Measurements from ENCODE around the gene GAP43.

- TF ChIP-seq CTCF (IDR thresholded peaks at IDR 0.05) (no peak), POLR2A (IDR thresholded peaks at IDR 0.05) (no peak)
These were observed 104.7 kb downstream of the GAP43 start for GRCh38 chr3:115728013-115728412.

Measured in adrenal gland (tissue), 5 donors.